ENCODE data around the gene PDGFC. TPM values are rescaled to one million over a fixed set of nuclear protein-coding genes. Genes with fewer than 3 reads are reported as not detected.
A peak's percentile ranks its signal among the peaks of the same experiment; 100 is the strongest.

The PDGFC gene
- total RNA-seq, 1 donor = 42.8 TPM

DNA sequence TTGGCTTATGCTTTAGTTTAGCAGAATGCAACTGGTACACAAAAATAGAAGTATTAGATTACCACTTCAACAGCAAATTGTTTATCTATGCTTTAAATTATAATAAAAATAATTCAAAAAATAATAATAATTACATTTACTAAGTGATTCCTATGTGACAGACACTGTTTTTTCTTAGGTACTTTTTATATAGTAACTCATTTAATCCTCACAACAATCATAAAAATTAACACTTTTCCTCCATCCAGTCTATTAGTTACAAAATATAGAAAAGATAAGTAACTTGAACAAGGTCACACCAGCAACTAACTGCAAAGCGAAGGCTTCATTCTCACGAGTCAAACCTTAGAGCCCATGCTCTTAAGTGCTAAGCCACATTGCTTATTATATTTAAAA is 155.2 kb downstream of the PDGFC start:
- H3K4me3 ChIP-seq (ENCODE audit: low read depth, low read length) = no peak overlapping the region
- no peak for DNase-seq (ENCODE audit: low read depth)
- TF ChIP-seq CTCF (IDR thresholded peaks at IDR 0.05; ENCODE audit: insufficient read depth, low read length) = no peak

DNA sequence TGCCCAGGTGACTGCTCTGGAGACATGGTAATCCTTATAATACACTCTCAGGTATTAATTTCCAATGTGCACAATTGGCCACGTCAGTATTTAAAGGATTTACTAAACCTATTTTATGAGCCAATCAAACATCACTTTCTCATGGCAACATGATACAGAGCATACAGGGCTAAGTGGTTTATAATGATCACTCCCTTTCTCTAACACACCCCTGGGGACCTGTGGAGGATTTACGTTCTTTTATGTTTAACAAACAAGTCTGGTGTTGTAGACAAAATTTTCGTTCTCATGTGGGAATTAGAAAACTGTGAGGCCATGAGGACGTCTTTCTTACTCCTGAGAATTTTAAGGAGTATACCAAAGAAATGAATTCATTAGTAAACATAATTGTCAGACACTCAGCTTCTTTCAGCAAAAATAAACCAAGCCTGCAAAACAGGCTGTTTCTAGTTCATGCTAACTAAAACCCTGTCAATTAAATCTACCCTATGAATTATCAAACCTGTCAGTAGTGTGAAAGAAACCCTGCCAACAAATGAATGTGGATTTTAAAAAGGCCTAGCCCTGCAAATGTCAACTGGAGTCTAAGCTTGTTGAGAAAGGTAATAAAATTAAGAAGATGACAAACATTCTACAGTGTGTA is 155.8 kb downstream of the PDGFC start:
- TF ChIP-seq CTCF (IDR thresholded peaks at IDR 0.05; ENCODE audit: insufficient read depth, low read length) = no peak
- no peak for DNase-seq (ENCODE audit: low read depth)
- no peak overlapping the region for H3K4me3 ChIP-seq (ENCODE audit: low read depth, low read length)

- no peak for DNase-seq (ENCODE audit: low read depth)
- H3K4me3 ChIP-seq (ENCODE audit: low read depth, low read length) = no peak overlapping the region
- TF ChIP-seq CTCF (IDR thresholded peaks at IDR 0.05; ENCODE audit: insufficient read depth, low read length) = no peak
Measured at GRCh38 chr4:156811963-156812362, 159.6 kb downstream of the PDGFC start.

- no peak overlapping the region for H3K4me3 ChIP-seq (ENCODE audit: low read depth, low read length)
- no peak for DNase-seq (ENCODE audit: low read depth)
- no peak for TF ChIP-seq CTCF (IDR thresholded peaks at IDR 0.05; ENCODE audit: insufficient read depth, low read length)
Measured at GRCh38 chr4:156811286-156811685, 160.3 kb downstream of the PDGFC start.

- no peak for TF ChIP-seq CTCF (IDR thresholded peaks at IDR 0.05; ENCODE audit: insufficient read depth, low read length)
- H3K4me3 ChIP-seq (ENCODE audit: low read depth, low read length) = no peak overlapping the region
- no peak for DNase-seq (ENCODE audit: low read depth)
Measured at GRCh38 chr4:156805696-156806095, 165.9 kb downstream of the PDGFC start.

GRCh38 chr4:156803056-156803455 is 168.5 kb downstream of the PDGFC start:
- TF ChIP-seq CTCF (IDR thresholded peaks at IDR 0.05; ENCODE audit: insufficient read depth, low read length) = no peak
- no peak overlapping the region for H3K4me3 ChIP-seq (ENCODE audit: low read depth, low read length)
- peak; percentile 48 for DNase-seq (ENCODE audit: low read depth)

- TF ChIP-seq CTCF (IDR thresholded peaks at IDR 0.05; ENCODE audit: insufficient read depth, low read length) = no peak
- DNase-seq (ENCODE audit: low read depth) = no peak
- H3K4me3 ChIP-seq (ENCODE audit: low read depth, low read length) = no peak overlapping the region
Measured at GRCh38 chr4:156800463-156800862, 171.1 kb downstream of the PDGFC start.
